HepG2 (cell line): Measurements from ENCODE around the gene PRKG1. TPM values are rescaled to one million over a fixed set of nuclear protein-coding genes. Genes with fewer than 3 reads are reported as not detected.

Experiments used
- ATAC-seq: fragments of 200-7000 bp; cut with Tn5 transposase; 3 replicates; pipeline ENCODE4 v1.9.1; 2020; ENCODE audit warnings: mild to moderate bottlenecking, moderate library complexity
- BruUV-seq: library from RNA; stranded (reverse); fragments of 400-500 nt; replicated peaks from 2 replicates; lab custom pipeline; 2021; lab: Mats Ljungman, UMichigan
- CTCF ChIA-PET: fragments of 300-600 bp; formaldehyde crosslinking; extraction: SDS; loops from one replicate; lab custom pipeline; 2021; ENCODE audit warnings: low total read pairs, inconsistent platforms, low intra/inter-chr PET ratio; lab: Yijun Ruan, JAX
- POLR2A ChIA-PET: fragments of 350-600 bp; sonication (Branson Sonifier 250); formaldehyde crosslinking; loops from one replicate; lab custom pipeline; 2020; ENCODE audit warnings: antibody characterized with exemption, inconsistent platforms; lab: Yijun Ruan, JAX
- DNase-seq: peaks from one replicate; pipeline ENCODE4 v3.0.0-alpha.2; 2015; ENCODE audit warnings: low spot score
- FAIRE-seq: peaks from 3 replicates; lab custom pipeline; 2011; peaks lifted over from hg19 to GRCh38; lab: Jason Lieb, UNC
- H2AFZ ChIP-seq: one replicate; pipeline ENCODE4 v1.6.1; 2011; ENCODE audit warnings: low read length, inconsistent platforms
- H3K27ac ChIP-seq: fragments of 300-600 bp; 3 replicates; pipeline ENCODE4 v1.8.0; 2011; ENCODE audit warnings: mixed run types, mild to moderate bottlenecking, mixed read lengths, low read length, inconsistent platforms; ENCODE audit not compliant: insufficient read depth; ENCODE audit errors: extremely low read length
- H3K27me3 ChIP-seq, 2 experiments: fragments of 200-600 bp in 1 of 2; 2 replicates in 1 of 2; 3 replicates in 1 of 2; pipeline versions ENCODE4 v1.6.0 to v1.8.0; 2011; ENCODE audit warnings: low read length in 2 of 2, mild to moderate bottlenecking in 2 of 2, moderate library complexity in 2 of 2, inconsistent platforms in 1 of 2; ENCODE audit not compliant: insufficient read depth in 2 of 2, control insufficient read depth in 1 of 2
- H3K36me3 ChIP-seq, 2 experiments: fragments of 200-600 bp in 1 of 2; replicated peaks in 1 of 2; 2 replicates in 1 of 2; 3 replicates in 1 of 2; pipeline versions ENCODE4 v1.5.1 to v1.8.0; 2011; ENCODE audit warnings: low read length in 2 of 2, inconsistent platforms in 1 of 2; ENCODE audit not compliant: insufficient read depth in 2 of 2, control insufficient read depth in 1 of 2
- H3K4me1 ChIP-seq: 2 replicates; pipeline ENCODE4 v1.5.1; 2012; ENCODE audit warnings: low read length, inconsistent platforms; ENCODE audit not compliant: insufficient read depth
- H3K4me2 ChIP-seq: 2 replicates; pipeline ENCODE4 v1.6.0; 2011; ENCODE audit warnings: low read depth, low read length, inconsistent platforms
- H3K4me3 ChIP-seq, 3 experiments: fragments of 200-600 bp in 1 of 3; sonication (generic), shearing (Covaris generic) in 1 of 3; replicated peaks in 1 of 3; 2 replicates each; pipeline ENCODE4 v1.5.1; 2011 to 2016; ENCODE audit warnings: low read length in 3 of 3, inconsistent platforms in 2 of 3, low read depth in 2 of 3, mild to moderate bottlenecking in 2 of 3, control low read depth in 1 of 3, mixed read lengths in 1 of 3; ENCODE audit not compliant: insufficient read depth in 1 of 3
- H3K79me2 ChIP-seq: one replicate; pipeline ENCODE4 v1.6.1; 2011; ENCODE audit warnings: low read length, inconsistent platforms; ENCODE audit not compliant: insufficient read depth
- H3K9ac ChIP-seq: 2 replicates; pipeline ENCODE4 v1.6.0; 2011; ENCODE audit warnings: mild to moderate bottlenecking, low read depth, low read length, inconsistent platforms; ENCODE audit not compliant: insufficient read depth
- H3K9me3 ChIP-seq: 2 replicates; pipeline ENCODE4 v1.5.1; 2012; ENCODE audit warnings: mild to moderate bottlenecking, low read length
- H4K20me1 ChIP-seq: 2 replicates; pipeline ENCODE4 v1.6.0; 2011; ENCODE audit warnings: inconsistent platforms, mild to moderate bottlenecking, low read length, moderate library complexity; ENCODE audit not compliant: insufficient read depth
- FOXP1 ChIP-seq, 2 experiments: fragments of 450-650 bp in 1 of 2; IDR thresholded peaks; 2 replicates each; pipeline ENCODE4 v1.6.1; 2017 to 2018; ENCODE audit warnings: antibody characterized with exemption in 1 of 2
- HOXA9 ChIP-seq: sonication (generic); formaldehyde crosslinking; IDR thresholded peaks from 2 replicates; pipeline ENCODE4 v1.8.1; 2022; ENCODE audit warnings: missing genetic modification reagents, mild to moderate bottlenecking, moderate library complexity, borderline replicate concordance
- KDM5B ChIP-seq: sonication (generic); formaldehyde crosslinking; IDR thresholded peaks from 2 replicates; pipeline ENCODE4 v1.4.0; 2020; ENCODE audit warnings: missing genetic modification reagents, mild to moderate bottlenecking, borderline replicate concordance
- LCORL ChIP-seq, 2 experiments: fragments of 450-650 bp in 1 of 2; sonication (generic) in 1 of 2; formaldehyde crosslinking in 1 of 2; IDR thresholded peaks; 2 replicates each; pipeline versions ENCODE4 v1.5.0 to v1.6.1; 2017 to 2020; ENCODE audit warnings: antibody characterized with exemption in 1 of 2, missing genetic modification reagents in 1 of 2
- ZBTB3 ChIP-seq: sonication (generic); formaldehyde crosslinking; IDR thresholded peaks from 2 replicates; pipeline ENCODE4 v1.4.0; 2020; ENCODE audit warnings: low read depth, mild to moderate bottlenecking, moderate library complexity, missing genetic modification reagents, borderline replicate concordance
- ZBTB42 ChIP-seq: sonication (generic); formaldehyde crosslinking; IDR thresholded peaks from 2 replicates; pipeline ENCODE4 v1.5.0; 2020; ENCODE audit warnings: mild to moderate bottlenecking, missing genetic modification reagents
- ZNF546 ChIP-seq: sonication (generic); formaldehyde crosslinking; conservative IDR thresholded peaks from 2 replicates; pipeline ENCODE4 v1.8.1; 2023; ENCODE audit warnings: mild to moderate bottlenecking, missing genetic modification reagents
- ZNF574 ChIP-seq: sonication (generic); formaldehyde crosslinking; IDR thresholded peaks from 2 replicates; pipeline ENCODE4 v1.4.0; 2020; ENCODE audit warnings: missing genetic modification reagents
- ZNF607 ChIP-seq: sonication (generic); formaldehyde crosslinking; IDR thresholded peaks from 2 replicates; pipeline ENCODE4 v1.5.1; 2020; ENCODE audit warnings: missing genetic modification reagents, mild to moderate bottlenecking, borderline replicate concordance
- WGBS: methylation state at CpG from one replicate; pipeline ENCODE4 v1.1.6; 2017; ENCODE audit warnings: low lambda C conversion rate; 5-methylcytosine and 5-hydroxymethylcytosine counted together
- in situ Hi-C: cut with HindIII; loops from 2 replicates; pipeline ENCODE4 v1.10.0; 2017; ENCODE audit warnings: low pct_unique_long_range_greater_than_20kb; ENCODE audit not compliant: extremely low pct_ligation_motif_present
- intact Hi-C: fragments of 100-400 bp; cut with micrococcal nuclease; formaldehyde crosslinking; loops from one replicate; pipeline ENCODE4 v1.10.0; 2022; ENCODE audit not compliant: unreplicated experiment
- polyA plus RNA-seq, 8 experiments: library from polyadenylated mRNA; depleted of rRNA in 3 of 8; stranded (reverse) in 7 of 8; unstranded in 1 of 8; fragments of >200 nt; fragmentation: Illumina TruSeq in 4 of 8; extraction: Trizol in 4 of 8; gene quantifications; 2 replicates each; pipeline versions ENCODE4 v1.2.1 to v1.2.3, GENCODE V29; 2011 to 2016; ENCODE audit warnings: low read depth in 4 of 8, missing spikeins in 1 of 8, mixed read lengths in 1 of 8; ENCODE audit not compliant: insufficient read depth in 1 of 8
- total RNA-seq, 5 experiments: library from RNA; depleted of rRNA; stranded (reverse); fragments of >200 nt; fragmentation: Illumina TruSeq; extraction: Trizol; gene quantifications; 2 replicates each; pipeline ENCODE4 v1.2.3, GENCODE V29; 2016; ENCODE audit warnings: low read depth in 1 of 5

The PRKG1 gene
- total and polyA plus RNA-seq, 2 of the 13 experiments (the other 11 are each of a cell fraction or from before 2014, with no cell fraction given), result 0.01 TPM; not detected in 1

- no peak for TF ChIP-seq ZNF574 (CRISPR knock-in tag)
- TF ChIP-seq KDM5B (CRISPR knock-in tag), result no peak
- no peak for TF ChIP-seq ZBTB42 (CRISPR knock-in tag)
- no peak for TF ChIP-seq ZNF546 (CRISPR knock-in tag)
- no peak for TF ChIP-seq ZBTB3 (CRISPR knock-in tag)
- no peak for TF ChIP-seq LCORL (IDR thresholded peaks at IDR 0.05)
- no peak for TF ChIP-seq LCORL (CRISPR knock-in tag; IDR thresholded peaks at IDR 0.05)
- TF ChIP-seq ZNF607 (CRISPR knock-in tag), result no peak
- no peak for TF ChIP-seq FOXP1 (IDR thresholded peaks at IDR 0.05)
- no peak for TF ChIP-seq FOXP1 (CRISPR knock-in tag; IDR thresholded peaks at IDR 0.05)
- TF ChIP-seq, all 625 proteins: peak for 0
These were observed 533.9 kb downstream of the PRKG1 start (continued) for GRCh38 chr10:51608211-51608610.

GRCh38 chr10:51615764-51616298, 541.5 kb downstream of the PRKG1 start:
- Histone ChIP-seq H3K4me2 (no peak overlapping the region), H3K27ac (no peak overlapping the region), H3K79me2 (no peaks in the 10 kb centered on the region)
- no peak for TF ChIP-seq HOXA9
- TF ChIP-seq, all 625 proteins: peak for 0
- in situ Hi-C loops, result no loop called here
- no peak overlapping the region for H3K4me3 ChIP-seq
- H2AFZ ChIP-seq, result no peak overlapping the region
- intact Hi-C loops, result no loop called here
- DNase-seq (no peak), ATAC-seq (no peak), FAIRE-seq (no peak)
- no TSS peak for BruUV-seq
- ChIA-PET POLR2A (no interaction called here), CTCF (no interaction called here)
- no peaks in the 10 kb centered on the region for H4K20me1 ChIP-seq
- WGBS, result 0% methylated on average over 3 of the region's 3 CpGs
- H3K4me1 ChIP-seq, result no peaks in the 10 kb centered on the region
- no peak overlapping the region for H3K9ac ChIP-seq
- H3K27me3 ChIP-seq, result no peaks in the 10 kb centered on the region
- no peaks in the 10 kb centered on the region for H3K9me3 ChIP-seq
- no peaks in the 10 kb centered on the region for H3K36me3 ChIP-seq
